Measurements from ENCODE around the gene SHANK2.
"Not testable (repeated sequence)": the region's sequence is repeated elsewhere in the genome, so short reads cannot be mapped to it uniquely, and the experiment has no call there.

Gene SHANK2

GRCh38 chr11:71247551-71248250, 4.7 kb downstream of the SHANK2 start:
- no peak for DNase-seq (ENCODE audit: low read depth)
- no peak overlapping the region for H3K4me3 ChIP-seq (ENCODE audit: low read depth, low read length)

DNA sequence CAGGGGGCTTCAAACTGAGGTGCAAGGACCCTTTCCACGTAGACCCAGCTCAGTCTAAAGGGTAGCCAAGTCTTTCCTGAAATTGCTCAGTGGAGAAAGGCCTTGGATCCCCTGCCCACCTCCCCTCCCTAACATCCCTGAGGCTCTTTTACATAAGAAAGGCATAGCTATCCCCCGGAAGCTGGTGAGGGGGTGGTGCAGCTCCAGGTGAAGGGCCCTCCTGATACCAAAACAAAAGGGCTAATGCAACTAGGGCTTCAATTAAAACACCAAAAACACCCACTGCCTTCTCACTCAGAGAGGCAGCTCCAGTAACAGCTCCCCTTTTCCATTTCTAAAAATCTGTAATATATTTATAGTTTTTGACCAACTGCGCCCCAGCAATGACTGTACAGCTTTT, 5.8 kb downstream of the SHANK2 start:
- no peak overlapping the region for H3K4me3 ChIP-seq (ENCODE audit: low read depth, low read length)
- no peak for DNase-seq (ENCODE audit: low read depth)

DNA sequence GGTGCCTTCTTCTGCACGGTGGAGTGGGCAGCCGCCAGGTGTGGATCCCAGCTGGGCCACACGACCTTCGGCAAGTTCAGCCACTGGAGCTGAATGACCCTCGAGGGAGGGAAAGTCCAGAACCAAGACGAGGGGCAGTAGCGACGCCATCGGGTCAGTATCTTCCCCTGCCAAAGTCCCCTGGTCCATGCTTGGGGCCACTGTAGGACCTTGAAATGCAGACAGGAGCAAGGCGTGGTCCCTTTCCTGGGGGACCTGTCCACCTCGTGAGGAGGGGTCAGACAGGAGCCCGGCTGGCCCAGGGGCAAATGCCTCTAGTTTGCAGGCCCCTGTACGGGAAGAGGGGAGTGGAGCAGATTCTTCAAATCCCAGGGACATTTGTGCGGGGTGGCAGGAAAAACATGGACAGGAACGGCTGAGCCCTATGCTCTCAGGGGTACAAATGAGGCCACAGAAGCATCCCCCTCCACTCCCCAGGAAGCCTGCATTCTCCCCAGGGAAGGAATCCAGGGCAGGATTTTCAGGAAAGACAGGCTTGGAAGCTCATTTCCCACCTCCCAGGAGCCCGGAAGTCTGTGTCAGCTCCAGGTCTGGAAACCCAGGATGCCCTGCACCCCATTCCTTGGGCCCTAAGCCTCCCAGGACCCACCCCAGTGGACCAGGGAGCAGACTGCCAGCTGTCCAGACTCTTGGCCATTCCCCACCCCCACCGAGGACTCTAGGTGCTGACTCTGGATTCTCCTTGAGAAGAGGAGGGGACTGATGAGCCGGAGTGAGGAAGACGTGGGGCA, 6.6 kb downstream of the SHANK2 start:
- H3K4me3 ChIP-seq (ENCODE audit: low read depth, low read length) = no peak overlapping the region
- DNase-seq (ENCODE audit: low read depth) = no peak

- no peak for DNase-seq (ENCODE audit: low read depth)
- no peak overlapping the region for H3K4me3 ChIP-seq (ENCODE audit: low read depth, low read length)
Observed at GRCh38 chr11:71244116-71244810, 8.1 kb downstream of the SHANK2 start.

- H3K4me3 ChIP-seq (ENCODE audit: low read depth, low read length) = no peak overlapping the region
- DNase-seq (ENCODE audit: low read depth) = no peak
Observed at GRCh38 chr11:71242391-71242790, 10.0 kb downstream of the SHANK2 start.

GRCh38 chr11:71241721-71242259, 10.6 kb downstream of the SHANK2 start:
- DNase-seq (ENCODE audit: low read depth) = no peak
- no peak overlapping the region for H3K4me3 ChIP-seq (ENCODE audit: low read depth, low read length)

DNA sequence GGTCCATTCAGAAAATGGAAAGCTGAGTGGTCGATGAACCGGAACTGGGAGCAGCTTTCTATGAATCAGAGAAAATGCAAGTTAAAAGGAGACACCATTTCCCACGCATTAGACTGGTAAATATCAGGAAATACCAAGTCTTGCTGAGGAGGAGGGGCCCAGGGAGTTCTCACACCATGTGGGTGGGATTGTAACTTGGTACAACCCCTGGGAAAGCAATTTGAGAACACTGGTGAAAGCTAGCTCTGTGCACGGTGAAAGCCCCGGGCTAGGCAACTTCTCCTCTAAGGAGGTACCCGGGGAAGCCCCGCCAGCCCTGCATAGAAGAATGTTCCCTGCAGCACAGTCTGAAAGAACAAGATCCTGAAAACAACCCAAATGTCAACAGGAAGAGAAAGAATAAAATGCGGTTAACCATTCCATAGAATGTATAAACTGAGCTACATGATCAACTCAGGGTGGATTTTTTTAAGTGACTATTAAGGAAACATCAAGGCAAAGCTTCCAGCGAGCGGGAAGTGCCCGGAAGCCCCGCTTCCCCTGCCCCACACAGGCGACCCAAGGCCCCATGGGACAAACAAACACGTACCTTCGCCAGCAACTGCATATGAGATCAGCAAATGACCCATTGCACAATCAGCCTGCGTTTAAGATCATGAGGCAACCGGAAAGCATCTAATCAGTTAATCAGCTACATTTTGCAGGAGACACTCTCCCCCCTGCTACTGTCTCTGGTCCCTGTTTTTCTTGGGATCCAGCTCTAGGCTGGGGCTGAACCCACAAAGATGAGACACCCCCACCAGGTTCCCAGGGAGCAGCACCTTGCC, 11.3 kb downstream of the SHANK2 start:
- DNase-seq (ENCODE audit: low read depth) = peak; percentile 59
- H3K4me3 ChIP-seq (ENCODE audit: low read depth, low read length) = no peak overlapping the region

- DNase-seq (ENCODE audit: low read depth) = no peak
- no peak overlapping the region for H3K4me3 ChIP-seq (ENCODE audit: low read depth, low read length)
Observed at GRCh38 chr11:71240061-71240690, 12.2 kb downstream of the SHANK2 start.

DNA sequence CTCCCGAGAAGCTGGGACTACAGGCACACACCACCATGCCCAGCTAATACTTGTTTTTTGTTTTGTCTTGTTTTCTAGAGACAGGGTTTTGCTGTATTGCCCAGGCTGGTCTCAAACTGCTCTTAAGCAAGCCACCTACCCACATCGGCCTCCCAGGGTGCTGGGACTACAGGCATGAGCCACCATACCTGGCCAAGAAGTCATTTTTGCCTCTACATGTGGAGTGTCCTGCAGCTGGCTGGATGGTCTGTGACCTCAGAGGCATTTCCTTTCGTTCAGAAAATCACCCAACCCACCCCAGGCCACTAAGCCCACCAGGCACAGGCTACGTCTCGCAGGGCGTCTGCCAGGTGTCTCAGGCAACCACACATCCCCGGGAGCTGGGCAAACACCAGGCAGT, 12.8 kb downstream of the SHANK2 start:
- H3K4me3 ChIP-seq (ENCODE audit: low read depth, low read length) = no peak overlapping the region
- no peak for DNase-seq (ENCODE audit: low read depth)

DNA sequence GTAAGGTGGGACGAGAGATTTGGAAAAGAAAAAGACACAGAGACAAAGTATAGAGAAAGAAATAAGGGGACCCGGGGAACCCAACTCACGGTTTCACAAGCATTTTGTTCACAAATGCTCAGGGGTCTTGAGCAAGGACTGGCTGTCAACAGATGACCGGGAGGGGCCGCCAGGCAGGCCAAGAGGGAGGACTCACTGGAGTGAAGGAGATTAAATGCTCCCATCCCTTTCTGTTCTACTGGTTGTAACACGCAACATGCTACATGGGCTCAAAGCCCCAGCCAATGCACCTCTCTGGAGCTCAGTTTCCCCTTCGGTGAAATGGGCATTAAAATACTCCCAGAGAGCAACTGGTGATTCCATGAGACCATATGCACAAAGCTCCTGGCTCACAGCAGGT, 13.4 kb downstream of the SHANK2 start:
- no peak overlapping the region for H3K4me3 ChIP-seq (ENCODE audit: low read depth, low read length)
- DNase-seq (ENCODE audit: low read depth) = no peak

GRCh38 chr11:71238285-71238875, 14.0 kb downstream of the SHANK2 start:
- no peak for DNase-seq (ENCODE audit: low read depth)

DNA sequence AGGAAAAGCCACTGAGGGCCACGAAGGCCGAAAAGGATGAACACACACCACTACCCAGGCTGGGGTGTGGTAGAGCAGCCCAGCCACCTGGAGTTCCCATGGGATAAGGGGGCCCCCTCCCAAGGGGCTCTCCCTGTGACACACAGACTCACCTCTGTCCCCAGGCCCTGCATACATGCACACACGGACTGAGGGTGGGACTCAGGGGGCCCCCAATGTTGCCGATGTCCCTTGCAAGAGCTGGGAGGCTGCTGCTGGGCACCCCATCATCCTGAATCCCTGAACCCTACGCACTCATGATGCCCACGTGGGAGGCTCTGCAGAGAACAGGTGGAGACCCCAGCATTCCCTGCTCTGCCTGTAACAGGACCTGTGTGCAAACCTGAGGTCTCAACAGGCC, 14.5 kb downstream of the SHANK2 start:
- no peak for DNase-seq (ENCODE audit: low read depth)
- H3K4me3 ChIP-seq (ENCODE audit: low read depth, low read length) = no peak overlapping the region

More at GRCh38 chr11:71238285-71238875, 14.0 kb downstream of the SHANK2 start:
- no peak overlapping the region for H3K4me3 ChIP-seq (ENCODE audit: low read depth, low read length)

DNA sequence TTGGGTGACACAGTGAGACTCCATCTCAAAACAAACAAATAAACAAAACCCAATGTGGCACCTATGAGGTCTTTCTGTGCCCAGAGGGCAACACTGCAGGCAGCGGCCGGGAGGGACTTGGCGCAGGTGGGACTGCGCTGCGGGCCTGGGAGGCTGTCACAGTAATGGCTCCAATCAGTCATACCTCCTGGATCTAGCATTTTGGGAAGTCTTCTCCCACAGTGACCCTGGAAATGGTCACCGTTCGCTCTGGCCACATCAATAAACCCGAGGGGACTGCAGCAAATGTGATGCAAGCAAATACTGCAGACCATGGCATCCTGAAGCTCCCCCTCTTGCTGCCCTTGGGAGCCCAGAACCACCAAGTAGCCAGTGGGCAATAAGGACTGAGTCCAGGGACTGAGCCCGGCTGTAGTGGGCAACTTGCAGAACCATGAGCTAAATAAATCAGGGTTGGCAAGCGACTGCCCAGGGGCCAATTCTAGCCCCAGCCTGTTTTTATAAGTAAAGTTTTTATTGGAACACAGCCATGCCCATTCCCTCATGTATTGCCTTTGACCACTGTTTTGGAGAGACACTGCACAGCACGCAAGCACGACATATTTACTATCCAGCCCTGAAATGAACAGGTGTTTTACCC, 15.4 kb downstream of the SHANK2 start:
- H3K4me3 ChIP-seq (ENCODE audit: low read depth, low read length) = no peak overlapping the region
- no peak for DNase-seq (ENCODE audit: low read depth)

DNA sequence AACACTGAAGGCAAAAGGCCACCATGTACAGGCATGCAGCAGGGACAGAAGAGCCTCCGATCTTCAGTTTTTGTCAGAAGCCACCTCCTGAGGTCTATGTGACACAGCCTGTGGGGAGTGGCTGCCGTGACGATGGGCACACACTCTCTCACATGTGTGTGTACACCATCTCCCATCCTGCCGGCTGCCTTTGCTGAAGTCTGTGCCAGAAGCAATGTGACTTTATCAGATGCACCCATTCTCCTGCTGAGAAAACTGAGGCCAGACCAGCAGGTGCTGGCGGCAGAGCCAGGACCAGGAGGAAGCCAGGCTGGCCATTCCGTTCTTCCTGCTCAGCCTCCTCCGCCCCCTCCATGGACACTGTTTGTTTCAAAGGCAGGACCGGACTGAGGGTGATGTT, 16.7 kb downstream of the SHANK2 start:
- no peak for DNase-seq (ENCODE audit: low read depth)
- H3K4me3 ChIP-seq (ENCODE audit: low read depth, low read length) = no peak overlapping the region

GRCh38 chr11:71233896-71234852, 18.2 kb downstream of the SHANK2 start:
- H3K4me3 ChIP-seq (ENCODE audit: low read depth, low read length); DNase-seq (ENCODE audit: low read depth): not testable (repeated sequence)

- no peak for DNase-seq (ENCODE audit: low read depth)
- H3K4me3 ChIP-seq (ENCODE audit: low read depth, low read length) = no peak overlapping the region
Observed at GRCh38 chr11:71232364-71232763, 20.0 kb downstream of the SHANK2 start.

DNA sequence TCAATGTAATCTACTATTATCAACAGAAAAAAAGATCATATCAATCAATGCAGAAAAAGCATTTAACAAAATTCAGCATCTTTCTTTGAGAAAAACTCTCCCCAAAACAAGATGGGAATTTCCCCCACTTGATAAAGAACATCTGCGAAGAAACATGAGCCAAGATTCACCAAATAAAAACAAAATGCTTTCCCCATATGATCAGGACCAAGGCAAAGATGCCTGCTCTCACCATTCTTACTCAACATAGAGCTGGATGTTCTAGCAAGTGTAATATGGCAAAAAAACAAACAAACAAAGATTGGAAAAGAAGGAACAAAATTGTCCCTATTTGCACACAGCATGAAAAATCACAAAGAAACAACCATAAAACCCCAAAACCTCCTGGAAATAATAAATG, 23.4 kb downstream of the SHANK2 start:
- H3K4me3 ChIP-seq (ENCODE audit: low read depth, low read length) = no peak overlapping the region
- DNase-seq (ENCODE audit: low read depth) = no peak
